Caco-2 (cell line): ENCODE results near the gene PTGIS. TPM values are rescaled to one million over a fixed set of nuclear protein-coding genes. Genes with fewer than 3 reads are reported as not detected.

Source experiments
- BruUV-seq: library from RNA; stranded (reverse); fragments of 400-500 nt; replicated peaks from 2 replicates; lab custom pipeline; 2021; lab: Mats Ljungman, UMichigan
- CTCF ChIA-PET: fragments of 300-600 bp; sonication (Branson Sonifier 250); formaldehyde crosslinking; loops from one replicate; lab custom pipeline; 2022; ENCODE audit warnings: antibody characterized with exemption; lab: Charles Lee
- POLR2A ChIA-PET: fragments of 300-600 bp; sonication (Branson Sonifier 250); formaldehyde crosslinking; loops from one replicate; lab custom pipeline; 2022; ENCODE audit warnings: antibody characterized with exemption; lab: Charles Lee
- DNase-seq, 2 experiments: peaks; one replicate each; pipeline versions ENCODE4 v3.0.0 to v3.0.0-alpha.2; 2020 to 2022
- H3K27me3 ChIP-seq: replicated peaks from 2 replicates; pipeline ENCODE4 v1.6.0; 2011; ENCODE audit warnings: low read length; ENCODE audit not compliant: control insufficient read depth, insufficient read depth
- H3K36me3 ChIP-seq: 2 replicates; pipeline ENCODE4 v1.5.1; 2011; ENCODE audit warnings: low read length; ENCODE audit not compliant: control insufficient read depth, insufficient read depth
- H3K4me1 ChIP-seq: fragments of 250-450 bp; sonication (Bioruptor Pico); 2 replicates; pipeline ENCODE4 v1.5.1; 2020; ENCODE audit warnings: mild to moderate bottlenecking
- H3K4me3 ChIP-seq: 2 replicates; pipeline ENCODE4 v1.5.1; 2011; ENCODE audit warnings: low read depth, mild to moderate bottlenecking, control low read depth, low read length
- H3K9me3 ChIP-seq: fragments of 250-450 bp; sonication (Bioruptor Pico); 2 replicates; pipeline ENCODE4 v1.5.1; 2020; ENCODE audit warnings: mild to moderate bottlenecking, moderate library complexity
- H3K27ac Mint-ChIP-seq: one replicate; pipeline ENCODE4 v1.8.0; 2022; ENCODE audit warnings: mixed read lengths; ENCODE audit not compliant: unreplicated experiment
- H3K27me3 Mint-ChIP-seq: one replicate; pipeline ENCODE4 v1.8.0; 2022; ENCODE audit warnings: mixed read lengths; ENCODE audit not compliant: insufficient read depth, unreplicated experiment
- H3K36me3 Mint-ChIP-seq: one replicate; pipeline ENCODE4 v1.8.0; 2022; ENCODE audit warnings: mild to moderate bottlenecking, mixed read lengths; ENCODE audit not compliant: insufficient read depth, unreplicated experiment
- H3K4me1 Mint-ChIP-seq: one replicate; pipeline ENCODE4 v1.8.0; 2022; ENCODE audit warnings: low read depth, mixed read lengths; ENCODE audit not compliant: unreplicated experiment
- H3K4me3 Mint-ChIP-seq: one replicate; pipeline ENCODE4 v1.8.0; 2022; ENCODE audit warnings: mild to moderate bottlenecking, moderate library complexity, mixed read lengths; ENCODE audit not compliant: unreplicated experiment
- H3K9me3 Mint-ChIP-seq: one replicate; pipeline ENCODE4 v1.8.0; 2022; ENCODE audit warnings: mixed read lengths; ENCODE audit not compliant: unreplicated experiment
- intact Hi-C: fragments of 100-400 bp; cut with micrococcal nuclease; formaldehyde crosslinking; loops from one replicate; pipeline ENCODE4 v1.10.0; 2022; ENCODE audit not compliant: unreplicated experiment
- total RNA-seq: library from RNA; stranded (reverse); gene quantifications from 2 replicates; pipeline ENCODE4 v1.2.3, GENCODE V29; 2022
- TF ChIP-seq, protein P1 (sequence below), 2 experiments: fragments of 200-600 bp in 1 of 2; IDR thresholded peaks; 1 replicate in 1 of 2; 2 replicates in 1 of 2; pipeline versions ENCODE4 v1.5.1 to v1.8.0; 2011 to 2022; ENCODE audit warnings: antibody characterized with exemption in 1 of 2, control low read depth in 1 of 2, inconsistent platforms in 1 of 2, low read depth in 1 of 2, low read length in 1 of 2, mild to moderate bottlenecking in 1 of 2, moderate library complexity in 1 of 2; ENCODE audit not compliant: insufficient read depth in 1 of 2, severe bottlenecking in 1 of 2, unreplicated experiment in 1 of 2

Gene PTGIS
- total RNA-seq, 1 experiment from 2014 or later: 2.7 TPM

GRCh38 chr20:49523767-49524360, 44.1 kb downstream of the PTGIS start:
- H3K9me3 Mint-ChIP-seq: no peaks in the 10 kb centered on the region

DNA sequence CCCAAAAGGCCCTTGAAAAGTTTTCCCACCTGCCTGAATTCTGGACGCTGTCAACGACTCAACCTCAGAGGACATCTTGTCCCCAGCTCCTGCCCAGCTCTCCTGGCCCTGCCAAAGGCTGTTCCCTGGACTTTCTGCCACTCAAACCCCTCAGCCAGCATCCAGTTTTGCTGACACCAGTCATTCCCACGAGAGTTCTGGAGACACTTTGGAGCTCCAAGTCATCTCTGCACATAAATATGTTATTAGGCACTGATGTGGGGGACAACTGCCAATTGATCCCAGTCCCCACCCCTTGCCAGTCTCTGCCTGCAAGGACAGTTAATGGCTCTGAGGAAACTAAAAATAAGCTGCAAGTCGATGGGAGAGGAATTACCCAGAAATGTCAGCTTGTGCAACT, 46.6 kb downstream of the PTGIS start:
- Histone ChIP-seq H3K27me3 (peaks cover 2% of the 10 kb centered on the region), H3K9me3 (peaks cover 12% of the 10 kb centered on the region), H3K4me1 (no peaks in the 10 kb centered on the region), H3K36me3 (no peaks in the 10 kb centered on the region), H3K4me3 (no peak overlapping the region)
- Mint-ChIP-seq H3K27ac (no peak overlapping the region), H3K9me3 (no peaks in the 10 kb centered on the region), H3K4me3 (no peak overlapping the region), H3K4me1 (no peaks in the 10 kb centered on the region), H3K36me3 (no peaks in the 10 kb centered on the region), H3K27me3 (peaks cover 24% of the 10 kb centered on the region)
- ChIA-PET POLR2A (interaction anchor here (0.5 kb wide), 1 partner anchor 304 kb away, joined by 4 read pairs; no protein-coding TSS in a partner anchor), CTCF (interaction anchor here (0.5 to 0.9 kb wide), 3 partner anchors 13 to 175 kb away, joined by 3 to 5 read pairs (median 3); no protein-coding TSS in a partner anchor)
- intact Hi-C loops: no loop called here
- TF ChIP-seq, protein P1, sequence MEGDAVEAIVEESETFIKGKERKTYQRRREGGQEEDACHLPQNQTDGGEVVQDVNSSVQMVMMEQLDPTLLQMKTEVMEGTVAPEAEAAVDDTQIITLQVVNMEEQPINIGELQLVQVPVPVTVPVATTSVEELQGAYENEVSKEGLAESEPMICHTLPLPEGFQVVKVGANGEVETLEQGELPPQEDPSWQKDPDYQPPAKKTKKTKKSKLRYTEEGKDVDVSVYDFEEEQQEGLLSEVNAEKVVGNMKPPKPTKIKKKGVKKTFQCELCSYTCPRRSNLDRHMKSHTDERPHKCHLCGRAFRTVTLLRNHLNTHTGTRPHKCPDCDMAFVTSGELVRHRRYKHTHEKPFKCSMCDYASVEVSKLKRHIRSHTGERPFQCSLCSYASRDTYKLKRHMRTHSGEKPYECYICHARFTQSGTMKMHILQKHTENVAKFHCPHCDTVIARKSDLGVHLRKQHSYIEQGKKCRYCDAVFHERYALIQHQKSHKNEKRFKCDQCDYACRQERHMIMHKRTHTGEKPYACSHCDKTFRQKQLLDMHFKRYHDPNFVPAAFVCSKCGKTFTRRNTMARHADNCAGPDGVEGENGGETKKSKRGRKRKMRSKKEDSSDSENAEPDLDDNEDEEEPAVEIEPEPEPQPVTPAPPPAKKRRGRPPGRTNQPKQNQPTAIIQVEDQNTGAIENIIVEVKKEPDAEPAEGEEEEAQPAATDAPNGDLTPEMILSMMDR (IDR thresholded peaks at IDR 0.05; ENCODE audit: insufficient read depth in 1 of 2, low read depth in 1 of 2, low read length in 1 of 2, severe bottlenecking in 1 of 2, unreplicated experiment in 1 of 2): no peak
- no TSS peak for BruUV-seq
- no peak for DNase-seq

More at GRCh38 chr20:49523767-49524360, 44.1 kb downstream of the PTGIS start:
- Mint-ChIP-seq H3K36me3 (no peaks in the 10 kb centered on the region), H3K27me3 (peaks cover 20% of the 10 kb centered on the region), H3K4me1 (no peaks in the 10 kb centered on the region), H3K27ac (no peak overlapping the region), H3K4me3 (no peak overlapping the region)
- ChIA-PET CTCF (interaction anchor here (0.6 to 0.7 kb wide), 2 partner anchors 28 to 317 kb away, joined by 3 to 5 read pairs; no protein-coding TSS in a partner anchor), POLR2A (no interaction called here)
- no TSS peak for BruUV-seq
- DNase-seq: peak in 1 of 2 experiments; percentile 30
- no peaks in the 10 kb centered on the region for H3K36me3 ChIP-seq
- H3K4me1 ChIP-seq: no peaks in the 10 kb centered on the region
- TF ChIP-seq, protein P1 (IDR thresholded peaks at IDR 0.05; ENCODE audit: insufficient read depth in 1 of 2, low read depth in 1 of 2, low read length in 1 of 2, severe bottlenecking in 1 of 2, unreplicated experiment in 1 of 2): no peak
- peaks cover 12% of the 10 kb centered on the region for H3K9me3 ChIP-seq
- no peak overlapping the region for H3K4me3 ChIP-seq
- intact Hi-C loops: no loop called here
- H3K27me3 ChIP-seq: peaks cover 2% of the 10 kb centered on the region; the same call in 1 of the 2 replicates

DNA sequence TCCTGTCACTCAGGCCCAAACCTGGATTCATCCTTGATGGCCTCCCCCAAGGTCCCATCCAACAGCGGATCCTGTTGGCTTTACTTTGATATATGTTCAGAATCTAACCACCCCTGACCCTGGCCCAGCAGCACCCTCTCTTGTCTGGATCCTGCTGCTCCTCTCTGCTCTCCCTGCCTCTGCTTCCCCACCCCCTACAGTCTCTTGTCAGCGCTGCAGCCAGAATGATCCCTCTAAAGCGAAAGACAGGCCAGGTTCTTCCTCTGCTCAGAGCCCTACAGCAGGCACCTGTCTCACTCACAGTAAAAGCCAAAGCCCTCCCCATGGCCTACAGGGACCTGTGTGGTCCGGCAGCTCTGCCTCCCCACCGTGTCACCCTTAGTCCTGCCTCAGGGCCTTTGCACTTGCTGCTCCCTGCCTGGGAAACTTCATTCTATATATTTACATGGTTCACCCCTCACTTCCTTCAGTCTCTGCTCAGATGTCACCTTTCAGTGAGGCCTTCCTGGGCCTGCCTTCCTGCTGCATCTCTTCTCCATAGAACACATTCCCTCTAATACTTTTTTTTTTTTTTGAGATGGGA, 48.1 kb downstream of the PTGIS start:
- CTCF ChIA-PET: interaction anchor here (0.7 kb wide), 1 partner anchor 30 kb away, joined by 4 read pairs; no protein-coding TSS in a partner anchor
- H3K4me1 Mint-ChIP-seq: no peaks in the 10 kb centered on the region

More for the DNA sequence above, 48.1 kb downstream of the PTGIS start:
- no TSS peak for BruUV-seq
- no peak overlapping the region for H3K27ac Mint-ChIP-seq
- H3K36me3 Mint-ChIP-seq: no peaks in the 10 kb centered on the region
- intact Hi-C loops: no loop called here
- H3K9me3 Mint-ChIP-seq: no peaks in the 10 kb centered on the region
- Histone ChIP-seq H3K4me3 (no peak overlapping the region), H3K9me3 (peaks cover 10% of the 10 kb centered on the region), H3K27me3 (peaks cover 2% of the 10 kb centered on the region), H3K36me3 (no peaks in the 10 kb centered on the region), H3K4me1 (no peaks in the 10 kb centered on the region)
- H3K4me3 Mint-ChIP-seq: no peak overlapping the region
- TF ChIP-seq, protein P1 (IDR thresholded peaks at IDR 0.05; ENCODE audit: insufficient read depth in 1 of 2, low read depth in 1 of 2, low read length in 1 of 2, severe bottlenecking in 1 of 2, unreplicated experiment in 1 of 2): peak in 1 of 2 experiments; percentile 35
- H3K27me3 Mint-ChIP-seq: peaks cover 24% of the 10 kb centered on the region
- DNase-seq: no peak
- POLR2A ChIA-PET: no interaction called here
